Activated CD4-positive, alpha-beta T cell treated with anti-CD3 and anti-CD28 coated beads, Interleukin-2, amount 50 U/mL, for 4 hours (primary cell): ENCODE data around the gene CELF1.

Experiments used
- DNase-seq, 2 experiments: peaks; one replicate each; pipeline ENCODE4 v3.0.0-alpha.2; 2020

Gene CELF1

DNA sequence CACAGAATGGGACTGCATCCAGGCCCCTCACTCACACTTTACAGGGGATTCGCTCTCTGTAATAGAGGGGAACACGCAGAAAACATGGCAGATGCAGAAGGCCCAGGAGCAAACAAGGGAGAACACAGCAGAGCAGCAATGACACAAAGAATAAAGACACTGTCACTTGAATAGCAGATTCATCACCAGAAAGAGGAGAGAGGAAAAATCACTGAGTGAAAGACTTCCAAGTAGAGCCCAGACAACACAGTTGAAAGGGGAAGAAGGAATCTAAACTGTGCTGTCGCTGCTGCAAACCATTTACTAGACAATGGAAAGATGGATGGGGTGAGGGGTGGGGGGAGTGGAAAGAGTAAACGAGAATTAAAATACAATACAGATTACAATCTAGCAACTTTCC is 75.2 kb downstream of the CELF1 start:
- no peak for DNase-seq

DNA sequence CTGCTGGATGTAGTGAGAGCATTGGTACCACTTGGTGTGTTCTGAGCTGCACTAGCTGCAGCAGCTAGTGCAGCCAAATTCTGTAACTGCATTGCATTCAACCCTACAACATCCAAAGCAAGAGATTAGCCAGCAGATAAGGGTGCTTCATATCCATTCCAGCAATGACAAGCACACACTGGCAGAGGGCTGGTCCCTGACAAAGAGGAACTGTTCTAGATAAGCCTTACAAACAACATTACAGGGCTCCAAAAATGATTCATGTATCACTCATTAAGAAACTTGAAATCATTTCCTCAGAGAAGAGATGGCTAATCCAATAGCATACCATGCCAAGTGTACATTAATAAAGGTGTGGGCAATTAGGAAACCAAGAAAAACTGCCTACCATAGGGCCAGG is 75.6 kb downstream of the CELF1 start:
- no peak for DNase-seq

DNA sequence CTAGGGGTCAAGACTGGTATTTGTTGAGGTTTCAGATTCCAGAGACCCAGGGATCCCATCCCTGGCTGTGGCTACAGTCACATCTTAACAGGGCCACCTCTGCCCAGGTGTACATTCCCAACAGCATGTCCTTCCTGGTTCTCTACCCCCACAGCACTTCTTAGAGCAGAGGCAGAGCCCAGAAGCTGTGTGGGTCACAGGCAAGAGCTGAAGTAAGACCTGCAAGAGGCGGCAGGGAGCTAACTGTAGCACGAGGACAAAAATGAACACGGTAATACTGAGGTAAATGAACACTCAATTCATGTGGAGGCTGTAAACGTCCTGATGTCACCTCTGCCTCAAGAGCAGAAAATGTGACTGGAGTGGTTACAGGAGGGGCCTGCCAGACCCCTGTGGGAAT is 82.3 kb downstream of the CELF1 start:
- no peak for DNase-seq

DNA sequence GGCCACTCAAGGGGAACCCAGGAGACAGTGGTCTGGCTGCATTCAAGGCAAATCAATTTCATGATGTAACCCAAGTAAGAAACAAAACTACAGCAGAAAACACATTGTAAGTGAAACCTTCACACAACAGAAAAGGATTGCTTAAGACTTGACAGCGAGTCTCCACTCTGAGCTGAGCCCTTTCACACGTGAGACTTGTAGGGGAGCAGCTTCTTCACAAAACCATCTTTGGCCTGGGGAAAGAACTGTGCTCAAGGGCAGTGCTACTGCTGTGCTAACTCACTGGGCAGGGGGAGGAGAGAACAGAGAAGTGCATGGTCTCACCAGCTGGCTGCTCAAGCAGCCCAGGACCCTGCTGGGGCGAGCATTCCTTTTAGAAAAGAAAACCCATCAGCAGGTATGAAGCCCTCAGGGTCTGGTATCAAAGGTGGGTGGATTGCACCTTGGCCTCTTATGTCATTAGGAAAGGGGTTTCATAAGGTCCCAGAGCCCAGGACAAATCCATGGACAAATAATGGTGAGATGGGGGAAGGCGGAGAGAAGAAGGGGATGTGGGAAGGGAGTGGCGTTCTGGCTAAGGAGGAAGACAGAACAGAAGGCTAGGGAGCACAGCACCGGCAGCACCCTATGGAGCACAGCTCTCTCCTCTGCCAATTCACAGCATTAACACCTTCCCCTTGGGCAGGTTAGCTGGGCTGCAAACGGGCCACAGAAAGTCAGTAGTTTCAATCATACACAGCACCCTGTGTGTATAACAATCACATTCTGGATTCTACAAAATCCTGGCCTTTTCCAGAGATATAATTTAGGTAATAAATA is 83.4 kb downstream of the CELF1 start:
- DNase-seq: no peak

DNA sequence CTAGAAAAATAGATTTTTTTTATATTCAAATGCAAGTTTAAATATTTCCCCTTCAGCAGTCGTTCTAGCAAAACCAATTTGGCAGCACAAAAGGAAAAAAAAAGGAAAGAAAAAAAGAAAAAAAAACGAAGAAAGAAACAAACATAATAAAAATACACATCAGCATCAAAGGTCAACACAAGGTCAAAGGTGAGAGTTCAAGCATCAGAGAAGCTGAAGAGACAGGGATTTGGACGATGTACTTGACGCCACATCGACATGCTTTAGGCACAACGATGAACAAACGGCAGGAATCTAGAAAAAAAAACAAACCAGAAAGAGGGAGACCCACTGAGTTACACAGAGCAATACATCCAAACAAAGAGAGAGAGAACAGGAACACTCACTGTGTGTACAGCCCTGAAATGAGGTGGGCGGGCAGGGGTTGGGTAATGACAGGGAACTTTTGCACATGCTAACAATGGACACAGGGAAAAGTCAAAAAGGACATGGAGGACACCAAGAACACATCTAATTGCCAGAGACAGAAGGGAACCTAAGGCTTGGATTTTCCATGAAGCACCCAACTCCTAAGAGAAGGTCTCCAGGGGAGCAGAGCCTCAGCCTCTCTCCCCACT is 84.2 kb downstream of the CELF1 start:
- no peak for DNase-seq

DNA sequence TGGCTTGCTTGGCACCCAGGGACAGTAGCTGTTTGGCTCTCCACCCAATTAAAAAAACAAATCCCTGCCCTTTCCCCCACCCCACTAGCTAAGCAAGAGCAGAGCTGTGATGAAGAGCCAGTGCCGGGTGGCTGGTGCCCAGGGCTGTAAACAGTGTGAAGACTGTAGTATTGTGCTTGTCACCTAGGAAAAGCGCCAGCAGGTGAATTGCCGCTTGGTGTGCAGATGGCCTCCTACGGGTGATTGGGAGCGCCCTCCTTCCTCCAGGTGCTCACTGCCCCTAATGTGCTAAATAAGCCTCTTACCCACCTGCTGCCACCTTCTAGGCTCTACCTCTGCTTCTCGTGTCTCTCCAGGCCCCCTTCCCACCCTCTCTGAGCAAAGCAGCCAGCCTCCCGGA is 85.6 kb downstream of the CELF1 start:
- DNase-seq: no peak

DNA sequence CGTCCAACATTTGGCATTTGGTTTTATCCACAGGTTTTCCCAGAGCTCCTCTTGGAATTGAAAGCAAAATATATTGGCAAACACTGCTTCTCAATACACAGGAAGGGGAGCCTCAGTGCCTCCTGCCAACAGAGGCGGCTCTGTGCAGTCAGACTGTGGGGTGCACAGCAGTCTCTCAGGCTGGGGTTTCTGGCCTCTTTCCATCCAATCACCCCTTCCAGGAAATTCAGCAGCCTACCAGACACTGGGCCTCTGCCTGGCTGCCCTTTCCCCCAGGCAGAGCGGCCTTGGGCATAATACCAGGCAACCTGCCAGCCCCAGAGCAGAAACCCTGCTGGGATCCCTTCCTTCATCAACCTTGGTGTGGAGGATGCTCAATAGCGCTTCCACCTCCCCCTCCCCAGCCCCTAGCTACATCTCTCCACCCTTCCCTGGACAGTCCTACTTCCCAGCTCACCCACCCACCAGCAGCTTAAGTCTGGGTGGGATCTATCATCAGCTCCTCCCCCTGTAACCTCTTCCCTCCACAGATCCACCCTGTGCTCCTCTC is 86.2 kb downstream of the CELF1 start:
- DNase-seq: no peak

DNA sequence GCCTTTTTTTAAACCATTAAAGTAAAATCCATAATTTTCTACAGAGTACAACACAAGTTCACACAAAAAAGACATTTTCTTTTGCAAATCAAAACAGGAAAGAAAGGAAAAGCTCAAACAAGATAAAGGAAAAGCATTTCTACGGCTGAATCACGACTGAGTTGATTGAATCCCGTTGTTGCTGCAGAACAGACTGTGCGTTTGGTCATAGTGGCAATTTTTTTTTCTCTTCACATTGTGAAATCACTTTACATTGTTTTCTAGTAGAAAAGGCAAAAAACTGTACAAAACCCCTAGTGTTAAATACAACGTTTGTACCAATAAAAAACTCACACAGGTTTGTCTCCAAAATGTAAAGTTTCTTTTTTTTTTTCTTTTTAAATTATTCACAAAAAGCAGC is 86.7 kb downstream of the CELF1 start:
- DNase-seq: no peak

DNA sequence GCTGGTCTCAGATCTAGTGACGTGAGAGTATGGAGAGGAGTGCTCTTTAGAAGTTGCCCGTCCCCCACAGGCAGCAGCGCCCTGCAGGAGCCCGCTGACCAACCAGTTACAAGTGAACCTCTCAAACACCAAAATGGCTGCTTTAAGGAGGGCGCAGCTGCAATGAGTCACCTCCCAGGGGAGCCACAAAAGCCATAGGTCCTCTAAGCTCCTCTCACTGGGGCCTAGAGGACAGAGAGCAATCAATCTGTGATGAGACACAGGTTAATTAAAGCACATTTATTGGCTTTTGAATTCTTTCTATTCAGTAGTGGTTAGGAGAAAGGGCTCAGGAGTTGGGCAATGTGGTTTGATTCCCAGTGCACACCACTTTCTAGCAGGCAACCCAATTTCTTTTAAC is 88.4 kb downstream of the CELF1 start:
- no peak for DNase-seq

DNA sequence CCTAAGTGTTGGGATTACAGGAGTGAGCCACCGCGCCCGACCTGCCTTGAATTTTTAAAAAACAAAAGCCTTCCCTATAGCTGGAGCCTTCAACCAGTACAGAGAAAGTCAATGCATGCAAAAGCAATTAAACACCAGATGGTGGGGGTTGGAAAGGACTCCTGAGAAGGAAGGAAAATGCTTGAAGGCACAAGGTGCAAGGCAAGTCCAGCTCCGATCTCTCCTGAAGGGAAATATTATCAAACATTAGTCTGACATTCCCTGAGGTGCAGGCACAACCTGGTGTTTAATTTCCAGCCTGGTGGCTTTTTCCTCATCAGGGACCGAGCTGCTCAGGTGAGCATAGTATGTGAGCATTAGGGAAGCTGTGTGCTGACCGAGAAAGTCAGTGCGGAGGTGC is 91.1 kb downstream of the CELF1 start:
- DNase-seq: no peak

DNA sequence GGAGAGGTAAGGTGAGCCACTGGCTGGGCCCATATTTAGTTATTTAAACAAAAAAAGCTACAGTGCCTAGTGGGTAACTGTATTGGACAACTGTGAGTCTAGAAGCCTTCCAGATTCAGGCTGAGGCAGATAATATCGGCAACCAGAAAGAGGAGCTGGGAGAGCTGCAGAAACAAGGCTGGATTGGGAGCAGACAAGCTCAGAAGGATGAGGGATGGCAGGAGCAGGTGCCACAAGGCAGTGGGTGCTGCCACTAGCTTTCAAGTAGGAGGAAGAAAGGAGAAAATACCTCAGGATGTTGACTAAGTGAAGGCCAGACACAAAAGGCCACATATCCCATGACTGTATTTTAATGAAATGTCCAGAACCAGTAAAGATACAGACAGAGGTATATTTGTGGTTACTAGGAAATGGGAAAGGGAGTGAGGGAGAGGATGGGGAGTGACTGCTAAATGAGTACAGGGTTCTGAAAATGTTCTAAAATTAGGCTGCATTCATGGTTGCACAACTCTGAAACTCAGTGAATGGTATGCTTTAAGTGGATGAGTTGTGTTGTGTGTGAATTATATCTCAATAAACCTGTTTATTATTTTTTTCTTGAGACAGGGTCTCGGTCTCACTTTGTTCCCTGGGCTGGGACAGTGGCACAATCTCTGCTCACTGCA is 92.2 kb downstream of the CELF1 start:
- no peak for DNase-seq

DNA sequence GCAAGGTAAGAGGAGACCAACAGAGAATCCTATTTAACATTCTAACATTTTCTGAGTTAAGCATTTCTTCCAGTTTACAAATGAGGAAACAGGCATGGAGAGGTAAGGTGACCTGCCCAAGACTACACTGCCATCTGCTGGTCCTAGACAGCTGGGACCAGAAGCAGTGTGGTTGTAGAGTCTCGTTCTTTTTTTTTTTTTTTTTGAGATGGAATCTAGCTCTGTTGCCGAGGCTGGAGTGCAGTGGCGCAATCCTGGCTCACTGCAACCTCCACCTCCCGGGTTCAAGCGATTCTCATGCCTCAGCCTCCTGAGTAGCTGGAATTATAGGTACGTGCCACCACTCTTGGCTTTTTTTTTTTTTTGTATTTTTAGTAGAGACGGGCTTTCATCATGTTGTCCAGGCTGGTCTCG is 98.7 kb downstream of the CELF1 start:
- DNase-seq: peak; percentile 53 to 61

DNA sequence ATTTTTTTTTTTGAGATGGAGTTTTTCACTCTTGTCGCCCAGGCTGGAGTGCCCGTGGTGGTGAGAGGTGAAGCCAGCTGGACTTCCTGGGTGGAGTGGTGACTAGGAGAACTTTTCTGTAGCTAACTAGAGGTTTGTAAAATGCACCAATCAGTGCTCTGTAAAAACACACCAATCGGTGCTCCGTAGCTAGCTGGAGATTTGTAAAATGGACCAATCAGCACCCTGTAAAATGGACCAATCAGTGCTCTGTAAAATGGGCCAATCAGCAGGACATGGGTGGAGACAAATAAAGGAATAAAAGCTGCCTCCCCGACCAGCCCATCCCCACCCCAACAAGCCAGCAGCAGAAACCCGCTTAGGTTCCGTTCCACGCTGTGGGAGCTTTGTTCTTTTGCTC is 99.6 kb downstream of the CELF1 start:
- DNase-seq: no peak

DNA sequence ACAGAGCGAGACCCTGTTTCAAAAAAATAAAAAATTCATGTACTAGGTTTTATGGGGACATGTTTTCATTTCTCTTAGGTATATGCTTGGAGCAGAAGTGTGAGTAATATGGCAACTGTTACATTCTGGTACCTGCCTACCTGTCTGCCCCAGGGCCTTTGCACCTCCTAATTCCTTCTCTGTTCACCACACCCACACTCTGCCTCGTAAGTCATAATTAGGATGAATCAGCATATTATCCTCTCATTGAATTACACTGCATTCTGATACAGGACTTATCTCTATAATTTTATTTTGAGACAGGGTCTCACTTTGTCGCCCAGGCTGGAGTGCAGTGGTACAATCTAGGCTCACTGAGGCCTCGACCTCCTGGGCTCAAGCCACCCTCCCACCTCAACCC is 100.9 kb downstream of the CELF1 start:
- DNase-seq: no peak

DNA sequence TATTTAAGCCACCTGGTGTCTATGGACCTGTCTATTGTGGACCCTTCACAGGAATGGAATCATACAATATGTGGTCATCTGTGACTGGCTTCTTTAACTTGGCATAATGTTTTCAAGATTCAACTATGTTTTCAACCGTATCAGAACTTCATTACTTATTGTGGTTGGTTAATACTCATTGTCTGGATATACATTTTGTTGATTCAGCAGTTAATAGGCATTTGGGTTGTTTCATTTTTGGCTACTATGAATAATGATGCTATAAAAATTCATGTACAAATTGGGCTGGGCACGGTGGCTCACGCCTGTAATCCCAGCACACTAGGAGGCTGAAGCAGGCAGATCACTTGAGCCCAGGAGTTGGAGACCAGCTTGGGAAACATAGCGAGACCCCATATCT is 101.5 kb downstream of the CELF1 start:
- DNase-seq: no peak

DNA sequence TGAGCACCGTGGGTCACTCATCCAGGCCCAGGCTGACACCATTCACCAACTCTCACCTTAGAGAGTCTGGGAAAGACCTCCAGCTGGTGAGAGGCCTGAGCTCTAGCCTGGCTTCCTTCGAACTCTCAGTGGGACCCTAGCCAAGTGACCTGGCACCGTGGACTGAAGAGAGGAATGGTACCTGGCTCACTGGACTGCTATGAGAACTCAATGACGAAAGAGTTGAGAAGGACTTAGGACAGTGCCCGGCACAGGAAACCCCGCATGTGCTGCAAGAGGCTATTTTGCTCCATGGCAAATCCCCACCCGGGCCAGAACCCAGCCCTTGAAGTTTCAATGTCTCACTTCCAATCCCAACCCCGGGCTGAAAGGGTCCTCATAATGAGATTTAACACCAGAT is 103.4 kb downstream of the CELF1 start:
- DNase-seq: no peak

DNA sequence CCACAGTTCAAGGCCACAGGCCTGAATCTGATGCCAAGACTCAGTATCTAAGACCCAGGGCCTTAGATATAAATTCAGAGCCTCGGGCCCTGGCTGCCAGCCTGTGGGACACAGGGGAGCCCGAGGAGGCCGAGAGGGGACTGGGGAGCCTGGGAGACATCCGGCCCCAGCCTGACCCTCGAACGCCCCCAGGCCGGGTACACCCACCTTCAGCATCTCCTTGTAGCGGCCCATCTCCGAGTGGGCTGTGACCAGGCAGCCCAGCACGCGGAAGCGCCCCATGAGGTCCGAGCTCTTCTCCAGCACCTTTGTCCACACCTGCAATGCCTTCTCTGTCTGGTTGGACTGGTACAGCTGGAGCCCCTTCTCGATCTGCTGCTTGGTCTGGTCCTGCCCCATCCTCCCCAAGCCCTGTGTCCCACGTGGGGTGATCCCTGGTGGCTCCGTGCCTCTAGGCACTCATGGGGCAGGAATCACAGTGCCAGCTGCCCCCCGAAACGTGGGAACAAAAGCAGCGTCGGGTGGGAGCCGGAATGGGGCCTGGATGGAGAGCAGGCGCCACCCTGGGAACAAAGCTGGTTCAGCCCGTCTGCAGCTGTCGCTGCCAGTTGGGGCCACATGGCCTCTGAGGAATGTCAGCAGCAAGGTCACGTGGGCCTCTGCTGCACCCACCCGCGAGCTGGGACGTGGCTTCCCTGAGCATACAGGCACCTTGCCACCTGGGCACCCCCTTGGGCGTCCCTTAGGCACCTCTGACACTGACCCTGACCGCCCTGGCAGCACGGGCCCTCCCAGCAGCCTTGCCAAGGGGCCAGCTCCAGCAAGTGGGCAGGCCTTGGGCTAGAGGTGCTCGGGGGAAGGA is 104.1 kb downstream of the CELF1 start, which contains the start of gene RAPSN:
RAPSN (minus strand) TSS at position 571 of the 862 bp plus-strand sequence; CDS start at position 399, 172 bp downstream.
- DNase-seq: no peak

DNA sequence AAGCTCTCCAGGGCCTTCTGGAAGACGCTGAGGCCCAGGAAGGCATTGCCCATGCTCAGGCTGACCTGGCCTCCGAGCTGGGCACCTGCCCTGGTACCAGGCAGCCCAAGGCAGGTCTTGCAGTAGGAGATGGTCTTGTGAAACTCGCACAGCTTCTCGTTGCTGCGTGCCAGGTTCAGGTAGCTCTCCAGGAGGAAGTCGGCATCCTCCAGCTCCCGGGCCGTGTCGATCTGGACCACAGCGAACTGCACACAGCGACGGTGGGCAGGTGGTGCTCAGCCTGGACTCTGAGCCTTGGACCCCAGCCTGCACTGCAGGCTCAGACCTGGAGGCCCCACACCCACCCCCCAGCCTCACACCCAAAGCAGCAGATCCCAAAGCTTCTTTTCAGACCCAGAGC is 105.0 kb downstream of the CELF1 start:
- DNase-seq: no peak

DNA sequence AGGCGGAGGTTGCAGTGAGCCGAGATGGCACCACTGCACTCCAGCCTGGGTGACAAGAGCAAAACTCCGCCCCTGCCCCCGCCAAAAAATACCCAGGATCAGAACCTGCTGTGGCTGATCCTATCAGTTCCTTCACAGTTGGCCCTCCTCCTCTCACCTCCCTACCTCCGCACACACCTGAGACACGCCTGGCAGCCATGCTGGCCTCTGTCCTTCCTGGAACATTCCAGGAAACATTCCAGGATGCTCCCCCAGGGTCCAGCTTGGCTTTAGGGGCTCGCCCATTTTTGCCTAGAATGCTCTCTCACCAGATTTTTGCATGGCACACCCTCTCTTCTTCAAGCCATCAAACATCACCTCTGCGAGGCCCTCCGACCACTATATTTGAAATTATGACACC is 106.1 kb downstream of the CELF1 start:
- no peak for DNase-seq

DNA sequence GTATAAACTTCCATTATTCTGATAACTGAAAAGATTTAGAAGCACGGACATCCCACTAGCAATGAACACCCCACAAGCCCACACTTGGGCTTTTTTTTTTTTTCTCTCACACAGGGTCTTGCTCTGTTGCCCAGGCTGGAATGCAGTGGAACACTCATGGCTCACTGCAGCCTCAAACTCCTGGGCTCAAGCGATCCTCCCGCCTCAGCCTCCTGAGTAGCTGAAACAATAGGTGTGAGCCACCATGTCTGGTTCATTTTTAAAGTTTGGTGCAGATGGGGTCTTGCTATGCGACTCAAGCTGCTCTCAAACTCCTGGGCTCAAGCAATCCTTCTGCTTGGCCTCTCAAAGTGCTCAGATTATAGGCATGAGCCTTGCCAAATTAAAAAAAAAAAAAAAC is 107.1 kb downstream of the CELF1 start:
- DNase-seq: no peak

DNA sequence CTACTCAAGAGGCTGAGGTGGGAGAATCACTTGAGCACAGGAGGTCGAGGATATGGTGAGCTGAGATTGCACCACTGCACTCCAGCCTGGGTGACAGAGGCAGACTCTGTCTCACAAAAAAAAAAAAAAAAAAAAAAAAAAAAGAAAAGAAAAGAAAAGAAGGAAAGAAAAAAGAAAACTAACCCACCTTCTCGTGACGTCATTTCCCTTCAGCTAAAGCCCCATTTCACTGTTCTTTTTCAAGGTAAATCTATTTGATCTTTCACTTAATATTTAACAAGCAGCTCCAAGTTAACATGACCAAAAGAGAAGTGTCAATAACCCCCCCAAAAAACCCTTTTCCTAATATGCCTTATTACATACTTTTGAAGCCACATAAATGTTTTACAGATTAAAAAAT is 109.1 kb downstream of the CELF1 start:
- DNase-seq: no peak

DNA sequence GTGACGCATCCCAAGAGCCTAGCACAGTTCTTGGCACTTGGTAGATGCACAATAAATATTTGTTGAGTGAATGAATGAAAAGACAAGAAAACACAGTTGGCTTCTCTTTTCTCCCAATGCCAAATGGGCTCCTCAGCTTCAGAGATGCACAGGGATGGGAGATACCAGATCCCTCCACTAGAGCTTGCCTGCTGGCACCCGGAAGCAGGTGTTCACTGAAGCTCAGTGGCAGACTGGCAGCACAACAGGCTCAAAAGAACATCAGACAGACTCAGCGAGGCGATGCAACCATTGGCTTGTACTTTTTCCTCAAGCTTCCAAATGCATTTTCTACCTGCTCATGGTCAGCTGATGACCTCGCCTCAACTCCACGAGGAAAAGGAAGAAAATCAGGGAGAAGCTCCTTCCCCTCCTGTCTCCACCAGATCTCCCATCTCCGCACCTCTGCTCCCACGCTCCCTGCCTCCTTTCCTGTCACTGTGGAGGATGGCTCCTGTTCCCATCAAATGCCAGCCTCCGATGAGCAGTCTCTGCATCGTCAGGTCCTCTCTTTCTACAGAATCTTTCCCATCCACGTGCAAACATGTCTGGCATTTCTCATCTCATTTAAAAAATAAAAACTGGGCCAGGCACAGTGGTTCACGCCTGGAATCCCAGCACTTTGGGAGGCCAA is 109.8 kb downstream of the CELF1 start:
- DNase-seq: no peak
